HG02885 (cell line): Measurements from ENCODE around the gene CNTNAP2.
A peak's percentile ranks its signal among the peaks of the same experiment; 100 is the strongest.

Experiments used
- ATAC-seq: cut with Tn5 transposase; IDR thresholded peaks from one replicate; pipeline ENCODE4 v1.9.1; 2021; ENCODE audit warnings: mild to moderate bottlenecking; ENCODE audit not compliant: unreplicated experiment, poor library complexity

The CNTNAP2 gene

GRCh38 chr7:147912946-147913638, 1796.5 kb downstream of the CNTNAP2 start:
- ATAC-seq: no peak

GRCh38 chr7:147915781-147916180, 1799.2 kb downstream of the CNTNAP2 start:
- no peak for ATAC-seq

GRCh38 chr7:147916573-147916972, 1800.0 kb downstream of the CNTNAP2 start:
- no peak for ATAC-seq

GRCh38 chr7:147923841-147924240, 1807.2 kb downstream of the CNTNAP2 start:
- ATAC-seq: no peak

GRCh38 chr7:147937428-147937827, 1820.8 kb downstream of the CNTNAP2 start:
- no peak for ATAC-seq

- ATAC-seq: no peak
Measured at GRCh38 chr7:147941381-147941780, 1824.8 kb downstream of the CNTNAP2 start.

GRCh38 chr7:147944321-147944720, 1827.7 kb downstream of the CNTNAP2 start:
- ATAC-seq: no peak

- ATAC-seq: no peak
Measured at GRCh38 chr7:147952918-147953317, 1836.3 kb downstream of the CNTNAP2 start.

GRCh38 chr7:147968046-147968610, 1851.5 kb downstream of the CNTNAP2 start:
- ATAC-seq: no peak

GRCh38 chr7:147971606-147972110, 1855.1 kb downstream of the CNTNAP2 start:
- no peak for ATAC-seq

GRCh38 chr7:147978201-147978600, 1861.6 kb downstream of the CNTNAP2 start:
- no peak for ATAC-seq

GRCh38 chr7:147978651-147979050, 1862.0 kb downstream of the CNTNAP2 start:
- no peak for ATAC-seq

GRCh38 chr7:147980826-147981813, 1864.5 kb downstream of the CNTNAP2 start:
- ATAC-seq: peak; percentile 98

- no peak for ATAC-seq
Measured at GRCh38 chr7:147982307-147982706, 1865.7 kb downstream of the CNTNAP2 start.

GRCh38 chr7:147984265-147984664, 1867.7 kb downstream of the CNTNAP2 start:
- ATAC-seq: no peak

- ATAC-seq: no peak
Measured at GRCh38 chr7:147990079-147990478, 1873.5 kb downstream of the CNTNAP2 start.

GRCh38 chr7:147990942-147991341, 1874.3 kb downstream of the CNTNAP2 start:
- ATAC-seq: no peak

GRCh38 chr7:147992698-147993097, 1876.1 kb downstream of the CNTNAP2 start:
- ATAC-seq: no peak

GRCh38 chr7:147997636-147998035, 1881.0 kb downstream of the CNTNAP2 start:
- no peak for ATAC-seq

GRCh38 chr7:147999962-148000361, 1883.4 kb downstream of the CNTNAP2 start:
- no peak for ATAC-seq

GRCh38 chr7:148011753-148012152, 1895.2 kb downstream of the CNTNAP2 start:
- ATAC-seq: no peak
